Embryonic facial prominence (tissue), 1 donor: ENCODE results near the gene MR1.
"Not testable (repeated sequence)": the region's sequence is repeated elsewhere in the genome, so short reads cannot be mapped to it uniquely, and the experiment has no call there.

Experiments
- DNase-seq: peaks from one replicate; pipeline ENCODE4 v3.0.0-alpha.2; 2016; ENCODE audit errors: extremely low spot score

Gene MR1

DNA sequence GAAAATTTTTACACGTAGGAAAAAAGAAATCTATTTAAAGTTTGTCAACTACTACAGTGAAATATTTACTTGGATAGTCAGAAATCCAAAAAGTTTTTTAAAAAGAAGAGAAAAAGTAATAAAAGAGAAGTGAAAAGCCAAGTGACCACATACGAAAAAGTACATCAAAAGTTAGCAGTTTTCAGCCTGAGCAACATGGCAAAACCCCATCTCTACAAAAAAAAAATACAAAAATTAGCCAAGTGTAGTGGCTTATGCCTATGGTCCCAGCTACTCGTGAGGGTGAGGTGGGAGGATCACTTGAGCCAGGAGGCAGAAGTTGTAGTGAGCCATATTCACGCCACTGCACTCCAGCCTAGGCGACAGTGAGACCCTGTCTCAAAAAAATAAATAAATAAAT, 5.2 kb upstream of the MR1 start:
- no peak for DNase-seq

DNA sequence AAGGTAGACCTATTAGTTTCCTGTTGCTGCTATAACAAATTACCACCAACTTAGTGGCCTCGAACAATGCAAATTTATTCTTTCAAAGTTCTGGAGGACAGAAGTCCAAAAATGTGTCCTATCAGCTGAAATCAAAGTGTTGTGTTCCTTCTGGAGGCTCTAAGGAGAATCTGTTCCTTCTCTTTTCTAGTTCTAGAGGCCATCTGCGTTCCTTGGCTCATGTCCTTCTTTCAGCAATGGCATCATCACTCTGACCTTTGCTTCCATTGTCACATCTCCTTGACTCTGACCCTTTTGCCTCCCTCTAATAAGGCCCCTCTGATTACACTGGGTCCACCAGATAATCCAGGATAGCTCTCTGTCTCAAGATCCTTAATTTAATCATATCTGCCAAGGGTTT, 1.2 kb upstream of the MR1 start:
- DNase-seq: no peak

DNA sequence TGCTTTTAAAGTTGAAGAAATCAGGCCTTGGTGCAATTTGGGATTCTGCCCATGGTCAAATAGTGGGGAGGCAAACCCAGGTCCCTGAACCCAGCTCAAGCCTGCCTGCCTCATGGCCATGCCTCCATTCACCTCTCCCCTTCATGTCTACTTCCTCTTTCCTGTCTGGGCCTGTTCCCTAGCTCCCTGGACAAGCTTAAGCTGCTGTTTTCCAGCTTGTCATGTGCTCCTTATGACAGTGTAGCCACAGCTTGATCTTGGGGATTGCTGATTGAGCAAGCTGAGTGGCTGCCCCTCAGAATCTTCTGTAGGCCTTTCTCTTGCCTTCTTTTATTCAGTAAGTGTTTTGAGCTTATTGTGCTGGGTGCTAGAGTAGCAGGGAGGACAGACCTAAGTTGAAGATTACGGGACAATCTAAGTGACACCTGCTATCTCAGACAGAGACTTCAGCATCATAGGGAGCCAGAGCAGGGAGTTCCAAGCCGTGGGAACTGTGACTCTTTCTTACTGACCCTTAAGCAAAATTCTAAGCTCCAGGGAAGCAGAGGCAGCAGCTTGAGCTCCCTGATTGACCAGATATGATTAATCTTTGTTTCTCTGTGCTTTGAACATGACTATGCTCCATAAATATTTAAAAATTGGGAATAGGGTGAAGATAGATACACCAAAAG, 520 bp upstream of the MR1 start:
- DNase-seq: no peak

DNA sequence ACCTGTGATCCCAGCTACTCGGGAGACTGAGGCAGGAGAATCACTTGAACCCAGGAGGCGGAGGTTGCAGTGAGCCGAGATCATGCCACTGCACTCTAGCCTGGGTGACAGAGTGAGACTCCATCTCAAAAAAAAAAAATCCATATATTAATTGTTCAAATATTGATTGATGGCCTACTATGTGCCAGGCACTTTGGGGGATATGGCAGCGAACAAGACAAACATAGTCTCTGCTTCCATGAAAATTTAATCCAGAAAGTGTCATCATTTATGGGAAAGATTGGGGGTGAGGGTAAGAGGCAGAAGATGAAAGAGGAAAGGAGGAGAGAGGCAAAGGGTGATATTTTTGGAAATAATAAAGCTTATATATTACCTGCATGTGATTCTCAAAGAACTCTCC, 1.4 kb downstream of the MR1 start:
- DNase-seq: not testable (repeated sequence)

DNA sequence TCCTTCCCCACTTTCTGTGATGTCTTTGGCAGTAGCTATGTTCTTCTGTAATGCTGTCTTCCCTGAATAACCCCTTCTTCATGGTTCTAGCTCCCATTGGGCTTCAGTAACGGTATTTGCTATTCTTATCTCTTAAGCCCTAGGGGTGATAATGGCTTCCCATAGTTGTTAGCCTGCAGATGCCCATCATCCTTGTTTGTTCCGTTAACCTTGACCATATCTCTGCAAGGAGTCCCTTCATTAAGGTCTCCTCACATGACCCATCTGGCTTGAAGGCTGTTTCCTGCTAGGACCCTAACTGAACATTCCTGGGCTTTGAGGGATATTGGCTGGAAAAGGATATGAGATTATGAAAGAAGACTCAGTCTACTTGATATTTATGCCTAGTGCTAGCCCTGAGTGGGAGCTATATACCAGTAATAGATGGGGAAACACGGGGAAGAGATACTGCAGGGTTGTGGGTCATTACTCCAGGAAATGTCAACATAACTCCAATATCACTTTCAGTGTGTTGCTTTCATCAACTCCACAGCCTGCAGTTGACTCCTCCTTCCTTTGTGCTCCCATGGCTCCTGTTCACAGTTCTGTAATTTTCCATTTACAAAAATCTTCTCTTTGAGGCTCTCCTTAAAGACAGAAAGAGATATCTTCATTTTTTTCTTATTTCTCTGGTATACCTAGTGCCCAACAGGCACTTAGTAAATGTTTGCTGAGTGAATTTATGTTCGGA, 2.5 kb downstream of the MR1 start:
- DNase-seq: no peak

DNA sequence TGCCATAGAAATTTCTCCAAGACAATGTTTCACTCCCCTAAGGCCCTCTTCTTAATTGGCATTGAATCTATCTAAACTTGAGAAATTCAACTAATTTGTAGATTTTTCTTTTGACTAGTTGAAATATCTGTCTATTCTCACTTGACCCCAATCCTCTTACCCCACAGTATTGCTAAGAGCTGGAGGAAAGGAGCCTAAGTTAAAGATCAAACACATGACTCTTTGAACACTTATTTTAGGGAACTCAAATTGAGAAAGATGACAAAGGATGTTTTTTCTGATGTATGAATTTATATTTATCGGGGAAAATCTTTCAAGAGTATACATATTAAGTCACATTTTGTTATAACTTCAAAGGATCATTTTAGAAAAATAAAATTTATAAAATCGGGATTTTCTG, 3.6 kb downstream of the MR1 start:
- DNase-seq: no peak

DNA sequence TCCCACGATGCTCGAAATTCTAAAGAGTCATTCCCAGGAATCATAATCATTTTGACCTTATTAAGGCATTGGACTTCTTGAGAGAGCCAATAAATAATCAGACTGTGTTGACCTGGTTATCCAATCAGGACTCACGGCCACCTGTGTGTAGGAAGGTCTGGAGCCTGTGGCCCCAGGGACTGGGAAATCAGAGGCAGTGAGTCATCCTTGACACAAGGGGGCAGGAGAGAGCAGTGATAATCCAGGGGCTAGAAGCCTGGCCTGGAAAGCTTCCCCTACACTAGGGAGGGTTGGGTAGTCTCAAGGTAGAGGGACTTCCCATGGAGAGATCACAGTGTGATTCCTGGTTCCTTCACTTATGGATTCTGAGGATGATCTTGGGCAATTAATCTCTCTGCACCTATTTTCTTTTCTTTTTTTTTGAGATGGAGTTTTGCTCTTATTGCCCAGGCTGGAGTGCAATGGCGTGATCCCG, 4.7 kb downstream of the MR1 start:
- DNase-seq: no peak

DNA sequence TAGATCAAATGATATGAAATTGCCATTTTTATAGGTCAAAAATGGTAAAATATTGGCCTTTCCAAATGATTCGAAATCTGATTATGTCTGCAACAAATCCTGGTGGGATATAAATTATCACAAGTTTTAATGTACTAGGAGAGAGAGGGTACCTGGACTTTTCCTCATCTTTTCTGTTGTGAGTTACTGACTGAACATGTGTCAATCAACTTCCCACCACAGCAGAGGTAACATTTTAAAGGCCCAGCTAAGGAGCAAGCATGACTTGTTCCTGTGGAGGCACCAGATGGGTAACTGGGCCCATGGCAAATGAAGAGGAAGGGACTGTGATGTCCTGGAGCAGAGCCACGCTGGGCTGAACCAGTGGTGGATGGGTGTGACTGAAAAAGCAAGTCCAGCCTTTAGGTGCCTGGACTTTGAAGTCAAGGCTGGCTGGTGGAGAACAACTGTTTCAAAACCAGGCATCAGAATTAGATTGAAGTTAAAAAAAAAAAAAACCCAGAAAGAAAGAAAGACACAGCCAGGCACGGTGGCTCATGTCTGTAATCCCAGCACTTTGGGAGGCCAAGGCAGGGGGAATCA, 6.6 kb downstream of the MR1 start:
- DNase-seq: no peak

DNA sequence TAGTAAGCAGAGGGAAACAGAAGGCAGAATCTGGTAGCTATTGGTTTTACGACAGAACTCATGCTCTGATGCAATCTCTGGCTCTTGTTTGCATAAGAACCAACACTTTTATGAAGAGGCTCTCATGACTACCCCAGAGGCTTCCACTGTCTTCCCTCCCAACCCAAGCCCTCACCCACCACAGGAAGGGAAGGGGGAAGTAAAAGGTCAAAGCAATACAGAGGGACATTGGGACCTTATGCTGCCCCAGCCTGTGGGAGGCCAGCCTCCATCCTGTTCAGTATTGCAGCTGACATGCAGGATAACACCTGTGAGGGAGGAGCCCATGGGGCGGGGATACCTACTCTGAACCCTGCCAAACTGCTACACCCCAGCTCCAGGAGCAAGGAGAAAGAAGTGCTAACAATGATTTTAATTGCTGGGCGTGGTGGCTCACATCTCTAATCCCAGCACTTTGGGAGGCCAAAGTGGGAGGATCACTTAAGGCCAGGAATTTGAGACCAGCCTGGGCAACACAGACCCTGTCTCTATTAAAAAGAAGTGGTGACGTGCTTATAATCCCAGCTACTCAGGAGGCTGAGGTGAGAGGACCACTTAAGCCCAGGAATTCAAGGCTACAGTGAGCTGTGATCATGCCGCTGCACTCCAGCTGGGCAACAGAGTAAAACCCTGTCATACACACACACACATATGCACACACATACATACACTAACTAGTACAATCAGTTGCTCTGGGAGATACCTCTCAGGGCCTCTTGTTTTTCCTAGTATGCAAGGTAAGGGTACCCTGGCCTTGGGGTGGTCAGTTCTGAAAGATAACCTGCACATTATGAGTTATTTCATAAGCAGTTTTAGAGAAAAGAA, 9.5 kb downstream of the MR1 start:
- DNase-seq: no peak

DNA sequence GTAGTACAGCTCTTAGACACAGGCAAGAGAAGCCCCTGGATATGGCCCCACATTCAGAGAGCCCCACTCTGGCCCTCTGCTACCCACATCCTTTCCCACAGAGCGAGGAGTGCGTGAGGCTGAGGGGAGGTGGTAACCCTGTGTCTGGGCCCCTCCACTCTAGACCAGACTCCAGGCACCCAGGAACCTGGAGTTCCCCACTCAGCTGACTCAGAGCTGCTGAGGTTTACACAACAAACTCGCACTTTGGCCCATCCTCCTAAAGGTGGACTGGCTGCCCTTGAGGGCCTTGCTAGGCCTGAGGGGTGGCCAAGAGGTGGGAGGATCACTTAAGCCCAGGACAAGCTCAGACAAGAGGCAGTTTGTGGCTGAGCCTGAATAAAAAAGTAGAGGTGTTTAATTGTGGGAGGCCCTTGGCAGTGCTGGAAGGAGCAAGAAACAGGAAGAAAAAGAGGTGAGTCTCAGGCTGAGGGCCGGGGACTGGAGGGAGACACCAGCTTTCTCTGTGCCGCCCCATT, 10.7 kb downstream of the MR1 start:
- DNase-seq: no peak

DNA sequence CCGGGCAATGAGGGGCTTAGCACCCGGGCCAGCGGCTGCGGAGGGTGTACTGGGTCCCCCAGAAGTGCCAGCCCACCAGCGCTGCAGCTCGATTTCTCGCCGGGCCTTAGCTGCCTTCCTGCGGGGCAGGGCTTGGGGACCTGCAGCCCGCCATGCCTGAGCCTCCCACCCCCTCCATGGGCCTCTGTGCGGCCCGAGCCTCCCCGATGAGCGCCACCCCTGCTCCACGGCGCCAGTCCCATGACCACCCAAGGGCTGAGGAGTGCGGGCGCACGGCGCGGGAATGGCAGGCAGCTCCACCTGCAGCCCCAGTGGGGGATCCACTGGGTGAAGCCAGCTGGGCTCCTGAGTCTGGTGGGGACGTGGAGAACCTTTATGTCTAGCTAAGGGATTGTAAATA, 12.2 kb downstream of the MR1 start:
- not testable (repeated sequence) for DNase-seq

DNA sequence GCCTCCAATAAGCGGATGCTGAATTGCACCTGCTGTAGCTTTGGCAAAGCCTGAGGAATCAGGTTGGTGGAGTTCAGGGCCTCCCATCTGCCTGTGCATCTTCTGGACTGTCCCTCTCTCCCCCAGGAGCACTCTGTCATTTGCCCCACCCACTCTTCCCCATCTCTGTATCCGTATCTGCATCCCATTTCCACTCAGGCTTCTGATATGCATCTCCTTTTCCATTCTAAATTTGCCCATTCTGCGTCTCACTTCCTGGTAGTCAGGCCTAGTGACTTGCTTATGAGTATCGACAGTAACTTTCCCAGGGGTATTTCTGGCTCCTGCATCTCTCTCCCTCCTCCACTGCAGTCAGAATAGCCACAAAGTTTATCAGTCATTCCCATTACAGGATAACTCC, 15.6 kb downstream of the MR1 start:
- DNase-seq: no peak

DNA sequence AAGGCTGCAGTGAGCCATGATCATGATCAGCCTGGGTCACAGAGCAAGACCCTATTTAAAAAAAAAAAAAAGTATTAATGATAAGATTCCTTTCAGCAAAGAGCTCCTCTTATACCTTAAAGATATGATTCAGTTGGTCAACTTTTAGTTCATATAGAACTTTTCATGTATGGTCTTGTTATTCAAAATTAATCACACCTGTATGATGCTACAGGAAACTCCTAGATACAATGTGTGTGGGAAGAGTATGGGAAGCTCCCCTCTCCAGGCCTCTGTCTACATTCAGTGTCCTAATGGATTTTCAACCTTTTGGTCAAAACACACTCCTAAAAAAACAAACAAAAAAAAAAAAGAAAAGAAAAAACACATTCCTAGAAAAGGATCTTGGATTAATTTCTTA, 17.1 kb downstream of the MR1 start:
- no peak for DNase-seq

DNA sequence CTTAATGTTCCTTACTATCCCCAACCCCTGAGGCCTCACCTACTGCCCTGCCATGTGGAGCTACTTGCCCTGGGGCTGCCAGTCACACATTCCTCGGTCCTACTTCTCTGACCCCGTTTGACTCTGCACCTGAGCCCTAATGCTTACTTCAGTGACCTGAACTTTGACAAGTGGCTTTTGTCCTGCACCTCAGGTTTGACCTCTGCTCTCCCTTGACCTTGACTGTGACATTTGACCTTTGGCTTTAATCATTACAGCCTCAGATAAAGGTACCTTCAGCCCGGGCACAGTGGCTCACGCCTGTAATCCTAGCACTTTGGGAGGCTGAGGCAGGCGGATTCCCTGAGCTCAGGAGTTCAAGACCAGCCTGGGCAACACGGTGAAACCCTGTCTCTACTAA, 22.8 kb downstream of the MR1 start:
- DNase-seq: no peak

DNA sequence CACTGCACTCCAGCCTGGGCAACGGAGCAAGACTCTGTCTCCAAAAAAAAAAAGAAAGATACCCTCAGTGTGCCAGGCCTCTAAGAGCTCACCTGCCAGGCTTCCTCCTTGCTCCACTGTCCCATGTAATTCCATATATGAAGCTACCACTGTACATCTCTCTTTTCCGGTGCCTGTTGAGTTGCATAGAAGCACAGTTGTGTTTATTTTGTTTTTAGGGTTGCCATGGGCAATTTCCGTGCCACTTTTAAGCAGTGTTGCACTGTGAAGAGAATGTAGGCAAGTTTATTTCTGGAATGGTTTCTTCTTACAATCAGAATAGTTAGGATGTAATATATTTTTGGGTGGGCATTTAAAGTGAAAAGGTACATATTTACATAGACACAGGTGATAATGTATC, 23.3 kb downstream of the MR1 start:
- DNase-seq: no peak

DNA sequence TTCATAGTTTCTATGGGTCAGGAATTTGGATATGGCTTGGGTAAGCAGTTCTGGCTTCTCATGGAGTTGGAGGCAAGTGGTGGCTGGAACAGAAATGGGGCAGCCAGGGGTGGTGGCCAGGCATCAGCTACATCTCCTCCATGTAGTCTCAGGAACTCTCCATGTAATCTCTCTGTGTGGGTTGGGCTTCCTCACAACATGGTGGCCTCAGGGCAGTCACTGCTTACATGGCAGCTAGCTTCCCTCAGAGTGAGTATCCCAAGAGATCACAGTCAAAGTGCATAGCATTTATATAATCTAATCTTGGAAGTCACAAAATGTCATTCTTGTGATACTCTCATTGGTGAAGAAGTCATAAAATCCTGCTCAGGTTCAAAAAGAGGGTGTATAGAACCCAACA, 25.7 kb downstream of the MR1 start:
- DNase-seq: no peak

DNA sequence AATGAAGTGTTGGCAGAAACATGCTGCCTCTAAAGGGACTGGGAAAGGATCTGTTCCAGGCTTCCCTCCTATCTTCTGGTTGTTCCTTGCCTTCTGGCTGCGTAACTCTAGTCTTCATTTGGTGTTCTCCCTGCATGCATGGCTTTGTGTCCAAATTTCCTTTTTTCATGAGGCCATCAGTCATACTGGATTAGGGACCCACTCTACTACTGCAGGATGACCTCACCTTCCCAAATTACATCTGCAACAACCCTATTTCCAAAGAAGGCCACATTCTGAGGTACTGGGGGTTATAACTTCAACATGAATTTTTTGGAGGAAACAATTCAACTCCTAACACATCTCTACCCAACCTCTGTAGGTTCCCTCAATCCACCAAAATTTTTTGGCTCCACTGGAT, 26.3 kb downstream of the MR1 start:
- no peak for DNase-seq

DNA sequence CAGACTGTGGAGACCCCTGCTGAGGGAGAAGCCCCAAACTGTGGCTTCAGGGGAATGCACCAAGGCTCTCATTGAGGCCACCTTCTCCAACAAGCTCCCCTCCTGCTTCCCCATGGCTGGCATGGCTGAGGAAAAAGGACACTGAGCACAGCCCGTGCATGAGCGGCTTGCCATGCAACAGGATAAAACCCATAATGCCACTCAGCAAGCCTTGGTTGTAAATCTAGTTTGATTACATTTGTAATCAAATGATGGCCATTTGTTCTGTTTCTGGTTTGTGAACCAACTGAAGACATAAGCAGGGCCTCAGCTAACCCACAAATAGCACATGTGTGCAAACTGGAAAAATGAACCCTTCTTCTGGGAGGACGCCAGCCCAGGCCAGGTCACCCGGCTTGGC, 27.2 kb downstream of the MR1 start:
- not testable (repeated sequence) for DNase-seq

DNA sequence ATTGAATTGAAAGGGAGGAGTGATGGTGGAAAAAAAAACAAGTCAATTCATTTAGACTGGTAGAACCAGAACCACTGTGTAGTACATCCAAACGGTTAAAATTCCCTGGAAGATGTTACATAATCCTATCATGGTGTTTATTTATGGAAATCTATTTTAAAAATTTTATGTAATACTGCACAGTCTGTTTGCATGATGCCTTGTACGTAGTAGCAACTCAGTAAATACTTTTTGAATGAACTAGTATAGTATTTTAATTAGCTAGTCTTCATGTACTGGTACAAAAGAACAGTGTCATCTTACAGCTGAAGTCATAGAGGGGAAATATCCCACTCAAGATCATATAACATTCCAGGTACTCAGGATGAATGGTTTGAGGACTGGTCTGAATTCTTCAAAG, 27.7 kb downstream of the MR1 start:
- no peak for DNase-seq

DNA sequence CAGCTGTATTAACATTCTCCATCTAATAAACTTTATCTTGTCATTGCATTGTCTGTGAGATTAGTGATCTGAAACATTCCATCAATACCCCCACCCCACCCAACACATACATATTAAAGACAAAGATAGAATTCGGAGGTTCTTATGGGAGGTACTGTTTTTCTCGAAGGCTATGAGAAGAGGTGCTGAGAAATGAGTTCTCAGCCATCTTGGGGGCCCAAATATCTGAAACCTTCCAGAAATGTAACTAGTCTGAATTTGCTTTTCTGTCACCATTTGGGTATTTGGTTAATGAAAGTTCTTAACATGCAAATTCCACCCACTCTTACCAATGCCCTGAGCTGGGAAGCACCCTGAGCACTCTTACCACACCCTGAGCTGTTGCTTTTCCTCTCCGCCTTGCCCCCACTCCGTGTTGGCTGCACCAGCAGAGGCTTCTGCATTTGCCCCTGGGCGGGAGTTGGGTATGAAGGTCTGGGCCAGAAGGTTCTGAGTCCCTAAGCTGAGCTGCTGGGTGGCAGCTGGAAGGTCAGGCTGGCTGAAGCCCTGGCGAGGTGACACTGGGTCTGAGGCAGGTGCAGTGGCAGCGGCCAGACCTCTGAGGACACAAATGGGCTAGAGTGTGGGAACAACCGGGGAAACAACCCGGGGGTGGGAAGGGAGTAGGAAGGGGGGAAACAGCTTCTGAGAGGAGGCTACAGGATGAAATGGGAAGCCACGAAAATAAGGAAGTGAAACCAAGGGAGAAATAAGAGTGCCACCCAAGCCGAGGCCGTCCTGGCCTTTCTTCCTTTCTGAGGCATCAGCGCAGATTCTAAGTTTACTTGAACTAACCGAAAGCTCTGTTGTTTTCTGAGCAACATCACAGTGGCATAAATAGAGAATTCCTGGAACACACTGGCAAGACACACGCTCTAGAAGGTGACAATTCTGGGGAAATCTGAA, 28.4 kb downstream of the MR1 start:
- no peak for DNase-seq

DNA sequence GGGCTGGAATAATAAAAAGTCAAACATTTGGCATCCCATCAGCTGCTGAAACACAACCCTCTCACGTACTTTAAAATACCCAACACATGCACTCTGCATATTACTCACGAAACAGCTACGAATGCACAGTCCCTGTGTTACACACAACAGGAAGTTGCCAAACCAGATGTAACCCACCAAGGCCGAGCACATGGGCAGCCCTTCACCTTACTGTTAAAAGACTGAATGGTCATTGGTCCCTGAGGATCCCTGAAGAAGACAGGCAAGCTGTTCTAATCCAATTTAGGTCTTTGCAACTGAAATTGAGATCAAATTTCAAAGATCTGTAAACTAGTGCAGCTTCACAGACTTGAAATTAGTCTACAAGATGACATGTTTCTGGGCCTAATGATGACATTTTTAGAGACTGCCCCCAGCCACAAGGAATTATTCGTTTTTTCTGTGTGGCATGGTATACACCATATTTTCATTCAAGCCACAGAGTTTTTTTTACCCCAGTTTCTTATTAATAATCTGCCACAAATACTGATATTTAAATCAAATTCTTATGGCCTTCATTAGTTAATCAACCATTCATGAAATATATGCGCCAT, 29.1 kb downstream of the MR1 start:
- DNase-seq: no peak
